MG63 (cell line): ENCODE data around the gene PCDHGA7. TPM values are rescaled to one million over a fixed set of nuclear protein-coding genes. Genes with fewer than 3 reads are reported as not detected.
"Not testable (repeated sequence)": the region's sequence is repeated elsewhere in the genome, so short reads cannot be mapped to it uniquely, and the experiment has no call there.

Experiments
- DNase-seq: peaks from one replicate; pipeline ENCODE4 v3.0.0-alpha.2; 2020
- H3K27me3 ChIP-seq: fragments of 250-450 bp; sonication (Bioruptor Pico); 2 replicates; pipeline ENCODE4 v1.5.1; 2020; ENCODE audit warnings: mild to moderate bottlenecking, moderate library complexity
- H3K36me3 ChIP-seq: fragments of 250-450 bp; sonication (Bioruptor Pico); 2 replicates; pipeline ENCODE4 v1.5.1; 2020; ENCODE audit warnings: mild to moderate bottlenecking, moderate library complexity
- H3K4me3 ChIP-seq: fragments of 250-450 bp; sonication (Bioruptor Pico); 2 replicates; pipeline ENCODE4 v1.5.1; 2020; ENCODE audit warnings: mild to moderate bottlenecking, moderate library complexity
- H3K9me3 ChIP-seq: fragments of 250-450 bp; sonication (Bioruptor Pico); 2 replicates; pipeline ENCODE4 v1.5.1; 2020; ENCODE audit warnings: mild to moderate bottlenecking, moderate library complexity
- total RNA-seq: library from RNA; depleted of rRNA; stranded (reverse); fragments of >200 nt; shearing (Covaris generic); gene quantifications from 2 replicates; pipeline ENCODE4 v1.2.3, GENCODE V29; 2014; ENCODE audit warnings: low replicate concordance

PCDHGA7 gene
- total RNA-seq, 1 experiment from 2014 or later, result 0.07 TPM

DNA sequence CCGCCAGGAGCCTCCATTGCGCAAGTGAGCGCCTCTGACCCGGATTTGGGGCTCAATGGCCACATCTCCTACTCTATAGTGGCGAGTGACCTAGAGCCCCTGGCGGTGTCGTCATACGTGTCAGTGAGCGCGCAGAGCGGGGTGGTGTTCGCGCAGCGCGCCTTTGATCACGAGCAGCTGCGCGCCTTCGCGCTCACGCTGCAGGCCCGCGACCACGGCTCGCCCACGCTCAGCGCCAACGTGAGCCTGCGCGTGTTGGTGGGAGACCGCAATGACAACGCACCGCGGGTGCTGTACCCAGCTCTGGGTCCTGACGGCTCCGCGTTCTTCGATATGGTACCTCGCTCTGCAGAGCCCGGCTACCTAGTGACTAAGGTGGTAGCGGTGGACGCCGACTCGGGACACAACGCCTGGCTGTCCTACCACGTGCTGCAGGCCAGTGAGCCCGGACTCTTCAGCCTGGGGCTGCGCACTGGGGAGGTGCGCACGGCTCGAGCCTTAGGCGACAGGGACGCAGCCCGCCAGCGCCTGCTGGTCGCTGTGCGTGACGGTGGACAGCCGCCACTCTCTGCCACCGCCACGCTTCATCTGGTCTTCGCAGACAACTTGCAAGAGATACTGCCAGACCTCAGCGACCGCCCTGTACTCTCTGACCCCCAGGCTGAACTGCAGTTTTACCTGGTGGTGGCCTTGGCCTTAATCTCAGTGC is 27.2 kb downstream of the PCDHGA7 start:
- DNase-seq, result no peak
- Histone ChIP-seq H3K36me3 (no peaks in the 10 kb centered on the region), H3K4me3 (no peak overlapping the region), H3K27me3 (peaks cover 2% of the 10 kb centered on the region; the same call in 1 of the 2 replicates), H3K9me3 (no peaks in the 10 kb centered on the region; the same call in 1 of the 2 replicates)

DNA sequence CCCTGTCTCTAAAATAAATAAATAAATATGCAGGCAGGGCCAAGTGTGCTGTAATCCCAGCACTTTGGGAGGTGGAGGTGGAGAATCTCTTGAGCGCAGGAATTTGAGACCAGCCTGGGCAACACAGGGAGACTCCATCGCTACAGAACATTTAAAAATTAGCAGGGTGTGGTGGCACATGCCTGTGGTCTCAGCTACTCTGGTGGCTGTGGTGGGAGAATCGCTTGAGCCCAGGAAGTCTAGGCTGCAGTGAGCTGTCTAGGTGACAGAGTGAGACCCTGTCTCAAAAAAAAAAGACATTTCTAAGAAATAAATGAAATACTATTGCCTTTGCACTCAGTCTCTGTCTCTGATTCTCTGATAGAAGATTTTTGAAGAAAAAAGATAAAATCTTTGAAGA is 29.0 kb downstream of the PCDHGA7 start:
- H3K36me3 ChIP-seq, result no peaks in the 10 kb centered on the region
- H3K9me3 ChIP-seq, result peaks cover 3% of the 10 kb centered on the region; the same call in 1 of the 2 replicates
- H3K4me3 ChIP-seq, result no peak overlapping the region
- DNase-seq, result no peak
- H3K27me3 ChIP-seq, result peaks cover 2% of the 10 kb centered on the region; the same call in 1 of the 2 replicates

DNA sequence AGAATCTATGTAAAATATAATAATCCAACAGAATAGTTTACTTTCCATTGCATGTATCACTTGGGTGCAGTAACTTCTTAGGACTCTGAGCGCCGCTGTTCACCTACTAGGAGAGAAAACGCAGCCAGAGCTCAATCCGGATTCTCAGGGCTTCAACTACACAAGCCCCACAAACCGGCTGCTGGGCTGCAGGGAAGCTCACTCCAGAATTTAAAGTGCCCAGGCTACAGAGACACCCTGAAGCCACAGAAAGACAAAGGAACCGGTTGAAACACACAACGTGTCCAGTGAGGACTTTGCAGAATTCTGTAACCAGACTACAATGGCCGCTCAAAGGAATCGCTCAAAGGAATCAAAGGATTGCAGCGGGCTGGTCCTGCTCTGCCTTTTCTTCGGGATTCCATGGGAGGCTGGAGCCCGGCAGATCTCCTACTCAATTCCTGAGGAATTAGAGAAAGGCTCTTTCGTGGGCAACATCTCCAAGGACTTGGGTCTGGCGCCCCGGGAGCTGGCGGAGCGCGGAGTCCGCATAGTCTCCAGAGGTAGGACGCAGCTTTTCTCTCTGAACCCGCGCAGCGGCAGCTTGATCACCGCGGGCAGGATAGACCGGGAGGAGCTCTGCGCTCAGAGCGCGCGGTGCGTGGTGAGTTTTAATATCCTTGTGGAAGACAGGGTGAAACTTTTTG is 30.5 kb downstream of the PCDHGA7 start, which contains the start of gene PCDHGA10:
Gene PCDHGA10, plus strand, starts transcription at position 134 of the 686 bp plus-strand sequence. Its CDS starts 189 bp downstream, at position 323.
- peak; percentile 32 for DNase-seq
- no peaks in the 10 kb centered on the region for H3K36me3 ChIP-seq
- no peaks in the 10 kb centered on the region for H3K27me3 ChIP-seq
- peaks cover 3% of the 10 kb centered on the region; the same call in 1 of the 2 replicates for H3K9me3 ChIP-seq
- no peak within 1 kb of the TSS for H3K4me3 ChIP-seq

DNA sequence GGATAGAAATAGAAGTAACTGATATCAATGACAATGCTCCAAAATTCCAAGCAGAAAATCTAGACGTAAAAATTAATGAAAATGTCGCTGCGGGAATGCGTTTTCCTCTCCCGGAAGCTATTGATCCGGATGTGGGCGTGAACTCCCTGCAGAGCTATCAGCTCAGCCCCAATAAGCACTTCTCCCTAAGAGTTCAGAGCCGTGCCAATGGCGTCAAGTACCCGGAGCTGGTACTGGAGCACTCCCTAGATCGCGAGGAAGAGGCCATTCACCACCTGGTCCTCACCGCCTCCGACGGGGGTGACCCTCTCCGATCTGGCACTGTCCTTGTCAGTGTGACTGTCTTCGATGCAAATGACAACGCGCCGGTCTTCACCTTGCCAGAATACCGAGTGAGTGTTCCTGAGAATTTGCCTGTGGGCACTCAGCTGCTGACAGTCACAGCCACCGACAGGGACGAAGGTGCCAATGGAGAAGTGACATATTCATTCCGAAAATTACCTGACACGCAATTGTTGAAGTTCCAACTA is 31.1 kb downstream of the PCDHGA7 start:
- Histone ChIP-seq H3K36me3 (no peaks in the 10 kb centered on the region), H3K9me3 (peaks cover 6% of the 10 kb centered on the region; the same call in 1 of the 2 replicates), H3K27me3 (no peaks in the 10 kb centered on the region), H3K4me3 (no peak overlapping the region)
- no peak for DNase-seq

DNA sequence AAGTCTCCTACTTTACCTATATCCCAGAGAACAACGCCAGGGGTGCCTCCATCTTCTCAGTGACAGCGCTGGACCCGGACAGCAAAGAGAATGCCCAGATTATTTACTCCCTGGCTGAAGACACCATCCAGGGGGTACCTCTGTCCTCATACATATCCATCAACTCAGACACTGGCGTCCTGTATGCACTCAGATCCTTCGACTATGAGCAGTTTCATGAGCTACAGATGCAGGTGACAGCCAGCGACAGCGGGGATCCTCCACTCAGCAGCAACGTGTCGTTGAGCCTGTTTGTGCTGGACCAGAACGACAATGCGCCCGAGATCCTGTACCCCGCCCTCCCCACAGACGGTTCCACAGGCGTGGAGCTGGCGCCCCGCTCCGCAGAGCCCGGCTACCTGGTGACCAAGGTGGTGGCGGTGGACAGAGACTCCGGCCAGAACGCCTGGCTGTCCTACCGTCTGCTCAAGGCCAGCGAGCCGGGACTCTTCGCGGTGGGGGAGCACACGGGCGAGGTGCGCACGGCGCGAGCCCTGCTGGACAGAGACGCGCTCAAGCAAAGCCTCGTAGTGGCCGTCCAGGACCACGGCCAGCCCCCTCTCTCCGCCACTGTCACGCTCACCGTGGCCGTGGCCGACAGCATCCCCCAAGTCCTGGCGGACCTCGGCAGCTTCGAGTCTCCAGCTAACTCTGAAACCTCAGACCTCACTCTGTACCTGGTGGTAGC is 32.2 kb downstream of the PCDHGA7 start:
- H3K4me3 ChIP-seq, H3K27me3 ChIP-seq, H3K36me3 ChIP-seq, H3K9me3 ChIP-seq, DNase-seq: not testable (repeated sequence)

DNA sequence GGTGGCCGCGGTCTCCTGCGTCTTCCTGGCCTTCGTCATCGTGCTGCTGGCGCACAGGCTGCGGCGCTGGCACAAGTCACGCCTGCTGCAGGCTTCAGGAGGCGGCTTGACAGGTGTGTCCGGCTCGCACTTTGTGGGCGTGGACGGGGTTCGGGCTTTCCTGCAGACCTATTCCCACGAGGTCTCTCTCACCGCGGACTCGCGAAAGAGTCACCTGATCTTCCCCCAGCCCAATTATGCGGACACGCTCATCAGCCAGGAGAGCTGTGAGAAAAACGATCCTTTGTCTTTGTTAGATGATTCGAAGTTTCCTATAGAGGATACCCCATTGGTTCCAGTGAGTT is 32.7 kb downstream of the PCDHGA7 start:
- H3K36me3 ChIP-seq, DNase-seq, H3K4me3 ChIP-seq, H3K27me3 ChIP-seq, H3K9me3 ChIP-seq: not testable (repeated sequence)

DNA sequence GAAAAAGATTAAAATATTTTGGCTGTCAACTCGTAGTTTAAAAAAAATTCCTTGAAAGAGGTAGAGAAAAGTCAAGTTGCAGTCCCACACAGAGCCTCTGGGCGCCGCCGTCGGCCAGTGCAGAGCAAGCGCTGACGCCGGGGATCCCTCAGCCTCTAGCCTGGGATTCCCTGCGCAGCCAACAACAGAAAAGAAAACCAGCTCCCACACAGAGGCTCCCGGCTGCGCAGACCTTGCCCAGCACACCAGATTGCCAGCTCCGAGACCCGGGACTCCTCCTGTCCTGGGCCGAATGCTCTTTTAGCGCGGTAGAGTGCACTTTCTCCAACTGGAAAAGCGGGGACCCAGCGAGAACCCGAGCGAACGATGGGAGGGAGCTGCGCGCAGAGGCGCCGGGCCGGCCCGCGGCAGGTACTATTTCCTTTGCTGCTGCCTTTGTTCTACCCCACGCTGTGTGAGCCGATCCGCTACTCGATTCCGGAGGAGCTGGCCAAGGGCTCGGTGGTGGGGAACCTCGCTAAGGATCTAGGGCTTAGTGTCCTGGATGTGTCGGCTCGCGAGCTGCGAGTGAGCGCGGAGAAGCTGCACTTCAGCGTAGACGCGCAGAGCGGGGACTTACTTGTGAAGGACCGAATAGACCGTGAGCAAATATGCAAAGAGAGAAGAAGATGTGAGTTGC is 35.1 kb downstream of the PCDHGA7 start, which contains the start of gene PCDHGB7:
Gene PCDHGB7, plus strand, starts transcription at position 184 of the 679 bp plus-strand sequence. Its CDS starts 183 bp downstream, at position 367.
- not testable (repeated sequence) for H3K4me3 ChIP-seq, H3K27me3 ChIP-seq, H3K36me3 ChIP-seq
- peaks cover 15% of the 10 kb centered on the region; the same call in 1 of the 2 replicates for H3K9me3 ChIP-seq
- peak; percentile 51 for DNase-seq

DNA sequence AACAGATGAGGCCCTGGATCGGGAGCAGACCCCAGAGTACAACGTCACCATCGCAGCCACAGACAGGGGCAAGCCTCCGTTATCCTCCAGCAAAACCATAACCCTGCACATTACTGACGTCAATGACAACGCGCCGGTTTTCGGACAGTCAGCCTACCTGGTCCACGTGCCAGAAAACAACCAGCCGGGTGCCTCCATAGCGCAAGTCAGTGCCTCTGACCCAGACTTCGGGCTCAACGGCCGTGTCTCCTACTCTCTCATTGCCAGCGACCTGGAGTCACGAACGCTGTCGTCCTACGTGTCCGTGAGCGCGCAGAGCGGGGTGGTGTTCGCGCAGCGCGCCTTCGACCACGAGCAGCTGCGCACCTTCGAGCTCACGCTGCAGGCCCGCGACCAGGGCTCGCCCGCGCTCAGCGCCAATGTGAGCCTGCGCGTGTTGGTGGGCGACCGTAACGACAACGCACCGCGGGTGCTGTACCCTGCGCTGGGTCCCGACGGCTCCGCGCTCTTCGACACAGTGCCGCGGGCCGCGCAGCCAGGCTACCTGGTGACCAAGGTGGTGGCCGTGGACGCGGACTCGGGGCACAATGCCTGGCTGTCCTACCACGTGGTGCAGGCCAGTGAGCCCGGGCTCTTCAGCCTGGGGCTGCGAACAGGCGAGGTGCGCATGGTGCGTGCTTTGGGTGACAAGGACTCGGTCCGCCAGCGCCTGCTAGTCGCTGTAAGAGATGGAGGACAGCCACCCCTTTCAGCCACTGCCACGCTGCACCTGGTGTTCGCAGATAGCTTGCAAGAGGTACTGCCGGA is 36.7 kb downstream of the PCDHGA7 start:
- Histone ChIP-seq H3K4me3 (no peak overlapping the region), H3K27me3 (no peaks in the 10 kb centered on the region), H3K9me3 (peaks cover 15% of the 10 kb centered on the region; the same call in 1 of the 2 replicates), H3K36me3 (no peaks in the 10 kb centered on the region)
- no peak for DNase-seq

DNA sequence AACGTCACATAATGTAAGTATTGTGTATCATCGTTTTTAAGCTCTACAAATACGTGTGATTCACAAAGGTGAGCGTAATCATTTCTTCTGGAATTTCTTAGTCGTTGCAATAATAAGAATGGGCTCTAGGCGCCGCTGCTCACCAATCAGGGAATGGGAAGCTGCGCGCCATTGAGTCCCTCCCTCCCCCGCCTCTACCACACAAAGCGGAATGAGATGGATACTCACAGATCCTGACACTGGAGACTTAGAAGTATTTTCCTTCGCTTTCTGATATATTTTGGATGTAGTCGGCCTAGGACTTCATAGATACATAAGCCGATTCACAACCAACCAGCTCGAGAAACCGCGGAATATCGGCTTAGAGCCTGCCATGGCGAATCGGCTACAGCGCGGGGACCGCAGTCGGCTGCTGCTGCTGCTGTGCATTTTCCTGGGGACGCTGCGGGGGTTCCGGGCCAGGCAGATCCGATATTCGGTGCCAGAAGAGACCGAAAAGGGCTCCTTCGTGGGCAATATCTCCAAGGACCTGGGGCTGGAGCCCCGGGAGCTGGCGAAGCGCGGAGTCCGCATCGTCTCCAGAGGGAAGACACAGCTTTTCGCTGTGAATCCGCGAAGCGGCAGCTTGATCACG is 38.4 kb downstream of the PCDHGA7 start, which contains the start of gene PCDHGA11:
Gene PCDHGA11, plus strand, starts transcription at position 197 of the 634 bp plus-strand sequence. Its CDS starts 177 bp downstream, at position 374.
- Histone ChIP-seq H3K4me3 (no peak within 1 kb of the TSS), H3K9me3 (peaks cover 15% of the 10 kb centered on the region; the same call in 1 of the 2 replicates)
- DNase-seq, result no peak

DNA sequence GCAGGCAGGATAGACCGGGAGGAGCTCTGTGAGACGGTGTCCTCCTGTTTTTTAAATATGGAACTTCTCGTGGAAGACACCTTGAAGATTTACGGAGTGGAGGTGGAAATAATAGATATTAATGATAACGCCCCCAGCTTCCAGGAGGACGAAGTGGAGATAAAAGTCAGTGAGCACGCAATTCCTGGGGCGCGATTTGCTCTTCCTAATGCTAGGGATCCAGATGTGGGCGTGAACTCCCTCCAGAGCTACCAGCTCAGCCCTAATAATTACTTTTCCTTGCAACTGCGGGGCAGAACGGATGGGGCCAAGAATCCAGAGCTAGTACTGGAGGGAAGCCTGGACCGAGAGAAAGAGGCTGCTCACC is 38.9 kb downstream of the PCDHGA7 start:
- Histone ChIP-seq H3K9me3 (peaks cover 12% of the 10 kb centered on the region; the same call in 1 of the 2 replicates), H3K27me3 (no peaks in the 10 kb centered on the region), H3K4me3 (no peak overlapping the region), H3K36me3 (no peaks in the 10 kb centered on the region)
- no peak for DNase-seq

More for the DNA sequence above, 38.4 kb downstream of the PCDHGA7 start, which contains the start of gene PCDHGA11:
- H3K36me3 ChIP-seq, result no peaks in the 10 kb centered on the region
- H3K27me3 ChIP-seq, result no peaks in the 10 kb centered on the region

DNA sequence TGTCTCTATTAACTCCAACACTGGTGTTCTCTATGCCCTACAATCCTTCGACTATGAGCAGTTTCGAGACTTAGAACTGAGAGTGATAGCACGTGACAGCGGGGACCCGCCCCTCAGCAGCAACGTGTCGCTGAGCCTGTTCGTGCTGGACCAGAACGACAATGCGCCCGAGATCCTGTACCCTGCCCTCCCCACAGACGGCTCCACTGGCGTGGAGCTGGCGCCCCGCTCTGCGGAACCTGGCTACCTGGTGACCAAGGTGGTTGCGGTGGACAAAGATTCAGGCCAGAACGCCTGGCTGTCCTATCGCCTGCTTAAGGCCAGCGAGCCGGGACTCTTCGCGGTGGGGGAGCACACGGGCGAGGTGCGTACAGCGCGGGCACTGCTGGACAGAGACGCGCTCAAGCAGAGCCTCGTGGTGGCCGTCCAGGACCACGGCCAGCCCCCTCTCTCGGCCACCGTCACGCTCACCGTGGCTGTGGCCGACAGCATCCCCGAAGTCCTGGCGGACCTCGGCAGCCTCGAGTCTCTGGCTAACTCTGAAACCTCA is 40.3 kb downstream of the PCDHGA7 start:
- peaks cover 12% of the 10 kb centered on the region; the same call in 1 of the 2 replicates for H3K9me3 ChIP-seq

DNA sequence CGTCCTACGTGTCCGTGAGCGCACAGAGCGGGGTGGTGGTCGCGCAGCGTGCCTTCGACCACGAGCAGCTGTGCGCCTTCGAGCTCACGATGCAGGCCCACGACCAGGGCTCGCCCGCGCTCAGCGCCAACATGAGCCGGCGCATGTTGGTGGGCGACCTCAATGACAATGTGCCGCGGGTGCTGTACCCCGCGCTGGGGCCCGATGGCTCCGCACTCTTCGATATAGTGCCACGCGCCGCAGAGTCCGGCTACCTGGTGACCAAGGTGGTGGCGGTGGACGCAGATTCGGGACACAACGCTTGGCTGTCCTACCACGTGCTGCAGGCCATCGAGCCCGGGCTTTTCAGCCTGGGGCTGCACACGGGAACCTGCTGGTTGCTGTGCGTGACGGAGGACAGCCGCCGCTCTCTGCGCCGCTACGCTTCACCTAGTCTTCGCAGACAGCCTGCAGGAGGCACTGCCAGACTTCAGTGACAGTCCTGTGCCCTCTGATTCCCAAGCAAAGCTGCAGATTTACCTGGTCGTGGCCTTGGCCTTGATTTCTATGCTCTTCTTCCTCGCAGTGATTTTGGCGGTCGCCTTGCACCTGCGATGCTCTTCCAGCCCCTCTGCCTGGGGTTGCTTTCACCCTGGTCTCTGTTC is 45.4 kb downstream of the PCDHGA7 start:
- Histone ChIP-seq H3K9me3 (peaks cover 4% of the 10 kb centered on the region; the same call in 1 of the 2 replicates), H3K4me3 (no peak overlapping the region), H3K36me3 (no peaks in the 10 kb centered on the region), H3K27me3 (no peaks in the 10 kb centered on the region)
- no peak for DNase-seq

More for the DNA sequence above, 40.3 kb downstream of the PCDHGA7 start:
- Histone ChIP-seq H3K36me3 (no peaks in the 10 kb centered on the region), H3K27me3 (no peaks in the 10 kb centered on the region), H3K4me3 (no peak overlapping the region)
- DNase-seq, result no peak

DNA sequence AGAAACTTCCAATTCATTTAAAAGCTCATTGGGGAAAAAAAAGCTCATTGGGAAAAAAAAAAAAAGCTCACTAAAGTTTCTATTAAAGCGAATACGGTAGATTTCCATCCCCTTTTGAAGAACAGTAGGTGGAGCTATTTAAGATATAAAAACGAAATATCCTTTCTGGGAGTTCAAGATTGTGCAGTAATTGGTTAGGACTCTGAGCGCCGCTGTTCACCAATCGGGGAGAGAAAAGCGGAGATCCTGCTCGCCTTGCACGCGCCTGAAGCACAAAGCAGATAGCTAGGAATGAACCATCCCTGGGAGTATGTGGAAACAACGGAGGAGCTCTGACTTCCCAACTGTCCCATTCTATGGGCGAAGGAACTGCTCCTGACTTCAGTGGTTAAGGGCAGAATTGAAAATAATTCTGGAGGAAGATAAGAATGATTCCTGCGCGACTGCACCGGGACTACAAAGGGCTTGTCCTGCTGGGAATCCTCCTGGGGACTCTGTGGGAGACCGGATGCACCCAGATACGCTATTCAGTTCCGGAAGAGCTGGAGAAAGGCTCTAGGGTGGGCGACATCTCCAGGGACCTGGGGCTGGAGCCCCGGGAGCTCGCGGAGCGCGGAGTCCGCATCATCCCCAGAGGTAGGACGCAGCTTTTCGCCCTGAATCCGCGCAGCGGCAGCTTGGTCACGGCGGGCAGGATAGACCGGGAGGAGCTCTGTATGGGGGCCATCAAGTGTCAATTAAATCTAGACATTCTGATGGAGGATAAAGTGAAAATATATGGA is 48.0 kb downstream of the PCDHGA7 start, which contains the start of gene PCDHGA12:
Gene PCDHGA12, plus strand, starts transcription at position 176 of the 782 bp plus-strand sequence. Its CDS starts 253 bp downstream, at position 429.
- H3K9me3 ChIP-seq, result peaks cover 4% of the 10 kb centered on the region; the same call in 1 of the 2 replicates

More for the DNA sequence above, 48.0 kb downstream of the PCDHGA7 start, which contains the start of gene PCDHGA12:
- no peak for DNase-seq
- Histone ChIP-seq H3K36me3 (no peaks in the 10 kb centered on the region), H3K27me3 (no peaks in the 10 kb centered on the region), H3K4me3 (no peak within 1 kb of the TSS)
